GM18519 (cell line): ENCODE results near the gene ARHGEF12.
"Not testable (repeated sequence)": the region's sequence is repeated elsewhere in the genome, so short reads cannot be mapped to it uniquely, and the experiment has no call there.

Experiments used
- ATAC-seq: cut with Tn5 transposase; IDR thresholded peaks from one replicate; pipeline ENCODE4 v1.9.1; 2021; ENCODE audit warnings: mild to moderate bottlenecking, moderate library complexity; ENCODE audit not compliant: unreplicated experiment, low FRiP score

Gene ARHGEF12

GRCh38 chr11:120471994-120472393, 135.8 kb downstream of the ARHGEF12 start:
- ATAC-seq: no peak

- no peak for ATAC-seq
Observed at GRCh38 chr11:120473503-120473902, 137.3 kb downstream of the ARHGEF12 start.

- no peak for ATAC-seq
Observed at GRCh38 chr11:120482149-120482548, 145.9 kb downstream of the ARHGEF12 start.

GRCh38 chr11:120484722-120485121, 148.5 kb downstream of the ARHGEF12 start:
- no peak for ATAC-seq

- ATAC-seq: no peak
Observed at GRCh38 chr11:120486138-120486537, 149.9 kb downstream of the ARHGEF12 start.

GRCh38 chr11:120489799-120490198, 153.6 kb downstream of the ARHGEF12 start:
- no peak for ATAC-seq

GRCh38 chr11:120492486-120492885, 156.3 kb downstream of the ARHGEF12 start:
- ATAC-seq: no peak

GRCh38 chr11:120494595-120494994, 158.4 kb downstream of the ARHGEF12 start:
- no peak for ATAC-seq

GRCh38 chr11:120499088-120499487, 162.9 kb downstream of the ARHGEF12 start:
- ATAC-seq: no peak

- no peak for ATAC-seq
Observed at GRCh38 chr11:120499859-120500258, 163.6 kb downstream of the ARHGEF12 start.

- ATAC-seq: no peak
Observed at GRCh38 chr11:120500414-120501071, 164.3 kb downstream of the ARHGEF12 start.

- no peak for ATAC-seq
Observed at GRCh38 chr11:120501440-120501839, 165.2 kb downstream of the ARHGEF12 start.

GRCh38 chr11:120501976-120502755, 166.0 kb downstream of the ARHGEF12 start:
- ATAC-seq: no peak

- not testable (repeated sequence) for ATAC-seq
Observed at GRCh38 chr11:120503529-120503928, 167.3 kb downstream of the ARHGEF12 start.

- ATAC-seq: no peak
Observed at GRCh38 chr11:120505801-120506425, 169.7 kb downstream of the ARHGEF12 start.

- no peak for ATAC-seq
Observed at GRCh38 chr11:120509346-120510053, 173.3 kb downstream of the ARHGEF12 start.

GRCh38 chr11:120510406-120511115, 174.3 kb downstream of the ARHGEF12 start:
- ATAC-seq: no peak

GRCh38 chr11:120511116-120511819, 175.1 kb downstream of the ARHGEF12 start, which contains the start of gene GRIK4:
GRIK4 (plus strand) TSS chr11:120511748; CDS start chr11:120660319, 148,571 bp downstream.
- peak; percentile 53 for ATAC-seq
